ENCODE measurements around the gene RAPGEF3.

The RAPGEF3 gene

GRCh38 chr12:47686645-47687240 lies 71.9 kb downstream of the RAPGEF3 start:
- DNase-seq (ENCODE audit: low read depth): no peak
